ENCODE results near the gene GRM8. TPM values are rescaled to one million over a fixed set of nuclear protein-coding genes. Genes with fewer than 3 reads are reported as not detected.

GRM8 gene
- total and polyA plus RNA-seq, 8 donors: 0.25 to 2.8 (median 1.3) TPM; not detected in 4

DNA sequence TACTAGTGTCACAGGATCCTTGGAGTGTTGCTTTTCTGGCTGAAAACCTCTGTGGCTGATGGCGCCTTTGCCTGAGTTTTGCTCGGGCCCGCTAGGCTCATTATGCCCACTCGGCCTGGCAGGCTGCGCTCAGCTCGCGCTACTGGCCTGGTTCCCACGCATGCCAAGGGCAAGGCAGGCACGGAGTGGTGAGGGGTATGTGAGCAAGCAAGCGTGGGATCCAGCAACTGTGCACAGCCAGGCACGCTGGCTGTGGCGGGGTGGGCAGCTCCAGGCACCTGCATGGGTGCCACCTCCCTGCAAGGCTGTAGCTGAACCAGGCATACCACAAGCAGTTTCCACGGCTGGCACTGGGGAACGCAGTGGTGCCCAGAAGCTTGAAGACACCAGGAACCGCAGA, 562.6 kb downstream of the GRM8 start:
- Histone ChIP-seq H3K4me3 (no peak overlapping the region), H3K4me1 (no peaks in the 10 kb centered on the region), H3K36me3 (no peaks in the 10 kb centered on the region), H3K9me3 (peaks cover 0 to 14% (median 3%) of the 10 kb centered on the region in 4 donors), H3K27ac (no peak overlapping the region), H3K27me3 (no peaks in the 10 kb centered on the region)
- no peak for DNase-seq
- intact Hi-C loops (cut with DNase I; ENCODE audit: low total_unique reads): no loop called here
- TF ChIP-seq, protein P1, sequence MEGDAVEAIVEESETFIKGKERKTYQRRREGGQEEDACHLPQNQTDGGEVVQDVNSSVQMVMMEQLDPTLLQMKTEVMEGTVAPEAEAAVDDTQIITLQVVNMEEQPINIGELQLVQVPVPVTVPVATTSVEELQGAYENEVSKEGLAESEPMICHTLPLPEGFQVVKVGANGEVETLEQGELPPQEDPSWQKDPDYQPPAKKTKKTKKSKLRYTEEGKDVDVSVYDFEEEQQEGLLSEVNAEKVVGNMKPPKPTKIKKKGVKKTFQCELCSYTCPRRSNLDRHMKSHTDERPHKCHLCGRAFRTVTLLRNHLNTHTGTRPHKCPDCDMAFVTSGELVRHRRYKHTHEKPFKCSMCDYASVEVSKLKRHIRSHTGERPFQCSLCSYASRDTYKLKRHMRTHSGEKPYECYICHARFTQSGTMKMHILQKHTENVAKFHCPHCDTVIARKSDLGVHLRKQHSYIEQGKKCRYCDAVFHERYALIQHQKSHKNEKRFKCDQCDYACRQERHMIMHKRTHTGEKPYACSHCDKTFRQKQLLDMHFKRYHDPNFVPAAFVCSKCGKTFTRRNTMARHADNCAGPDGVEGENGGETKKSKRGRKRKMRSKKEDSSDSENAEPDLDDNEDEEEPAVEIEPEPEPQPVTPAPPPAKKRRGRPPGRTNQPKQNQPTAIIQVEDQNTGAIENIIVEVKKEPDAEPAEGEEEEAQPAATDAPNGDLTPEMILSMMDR (IDR thresholded peaks at IDR 0.05): no peak
- TF ChIP-seq EP300 (IDR thresholded peaks at IDR 0.05) (no peak), POLR2AphosphoS5 (IDR thresholded peaks at IDR 0.05) (no peak), POLR2A (IDR thresholded peaks at IDR 0.05) (no peak)
- WGBS, 5 donors: 95 to 100% (median 96%) methylated on average over 10 to 15 of the region's 15 CpGs

DNA sequence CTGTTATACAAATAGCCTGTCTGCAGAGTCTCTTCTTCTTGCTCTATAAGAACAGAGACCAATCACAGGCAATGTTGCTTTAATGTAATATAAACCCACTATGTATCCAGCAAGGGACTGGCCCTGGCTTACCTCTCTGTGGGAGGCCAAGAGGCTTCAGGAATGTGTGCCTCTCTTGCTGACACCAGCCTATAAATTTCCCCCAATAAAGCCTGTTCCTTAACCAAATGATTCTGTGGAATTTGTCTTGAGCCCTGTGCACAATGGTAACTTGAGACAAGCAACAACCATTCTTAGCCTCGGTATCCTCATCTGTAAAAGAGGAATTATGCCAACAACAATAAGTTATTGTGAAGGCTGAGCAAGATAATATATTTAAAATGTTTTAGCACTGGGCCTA, 563.7 kb downstream of the GRM8 start:
- Histone ChIP-seq H3K9me3 (peaks cover 0 to 14% (median 3%) of the 10 kb centered on the region in 4 donors), H3K36me3 (no peaks in the 10 kb centered on the region), H3K27ac (no peak overlapping the region), H3K4me1 (no peaks in the 10 kb centered on the region), H3K27me3 (no peaks in the 10 kb centered on the region), H3K4me3 (no peak overlapping the region)
- WGBS, 5 donors: 44 to 76% (median 72%) methylated on average over 1 of the region's 1 CpG
- no peak for DNase-seq
- no peak for TF ChIP-seq EP300 (IDR thresholded peaks at IDR 0.05)
- TF ChIP-seq POLR2AphosphoS5 (IDR thresholded peaks at IDR 0.05): no peak
- TF ChIP-seq, protein P1 (IDR thresholded peaks at IDR 0.05): no peak
- TF ChIP-seq POLR2A (IDR thresholded peaks at IDR 0.05): no peak
- intact Hi-C loops (cut with DNase I; ENCODE audit: low total_unique reads): no loop called here

GRCh38 chr7:126686474-126686873, 566.3 kb downstream of the GRM8 start:
- no peaks in the 10 kb centered on the region for H3K27me3 ChIP-seq
- TF ChIP-seq POLR2AphosphoS5 (IDR thresholded peaks at IDR 0.05) (no peak), EP300 (IDR thresholded peaks at IDR 0.05) (no peak), POLR2A (IDR thresholded peaks at IDR 0.05) (no peak)
- TF ChIP-seq, protein P1 (IDR thresholded peaks at IDR 0.05): no peak
- 70 to 93% (median 81%) methylated on average over 3 to 5 of the region's 5 CpGs for WGBS, 5 donors
- no peak overlapping the region for H3K4me3 ChIP-seq
- peaks cover 0 to 14% (median 3%) of the 10 kb centered on the region in 4 donors for H3K9me3 ChIP-seq
- no peak overlapping the region for H3K27ac ChIP-seq
- H3K4me1 ChIP-seq: no peaks in the 10 kb centered on the region
- no peak for DNase-seq
- no peaks in the 10 kb centered on the region for H3K36me3 ChIP-seq
- intact Hi-C loops (cut with DNase I; ENCODE audit: low total_unique reads): no loop called here

DNA sequence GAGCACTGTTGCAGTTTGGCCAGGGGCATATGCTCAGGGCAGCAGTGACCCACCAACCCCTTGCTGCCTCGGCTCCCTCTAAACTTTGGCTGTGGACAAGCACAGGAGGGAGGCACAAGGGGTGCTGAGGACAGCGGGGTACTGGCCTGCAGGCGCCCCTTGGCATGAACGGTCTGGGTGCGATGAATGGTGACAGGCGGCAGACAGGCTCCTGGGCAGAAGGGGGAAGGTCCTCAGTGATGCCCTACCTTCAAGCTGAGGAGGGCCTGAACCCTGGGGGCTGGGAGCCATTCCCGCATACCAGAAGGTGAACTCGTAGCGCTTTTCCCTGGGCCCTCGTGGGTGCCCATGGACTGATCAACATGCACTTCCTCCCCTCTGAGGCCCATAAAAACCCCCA, 567.1 kb downstream of the GRM8 start:
- no peak overlapping the region for H3K27ac ChIP-seq
- no peaks in the 10 kb centered on the region for H3K4me1 ChIP-seq
- peaks cover 0 to 6% (median 0%) of the 10 kb centered on the region in 4 donors for H3K9me3 ChIP-seq
- 93 to 97% (median 96%) methylated on average over 4 to 10 of the region's 10 CpGs for WGBS, 5 donors
- intact Hi-C loops (cut with DNase I; ENCODE audit: low total_unique reads): no loop called here
- no peak overlapping the region for H3K4me3 ChIP-seq
- H3K36me3 ChIP-seq: no peaks in the 10 kb centered on the region
- TF ChIP-seq POLR2AphosphoS5 (IDR thresholded peaks at IDR 0.05) (no peak), POLR2A (IDR thresholded peaks at IDR 0.05) (no peak), EP300 (IDR thresholded peaks at IDR 0.05) (no peak)
- TF ChIP-seq, protein P1 (IDR thresholded peaks at IDR 0.05): no peak
- DNase-seq: no peak
- H3K27me3 ChIP-seq: no peaks in the 10 kb centered on the region

Data from stomach (tissue), 9 donors.